Parathyroid adenoma (tissue), 2 donors: ENCODE measurements around the gene HBS1L.

Source experiments
- H2AFZ ChIP-seq: fragments of 300-600 bp; sonication (generic); one replicate; pipeline ENCODE4 v1.7.0; 2017; ENCODE audit warnings: antibody characterized with exemption, mild to moderate bottlenecking
- H3K27ac ChIP-seq: fragments of 300-600 bp; sonication (generic); one replicate; pipeline ENCODE4 v1.7.0; 2017
- H3K27me3 ChIP-seq: fragments of 300-600 bp; sonication (generic); one replicate; pipeline ENCODE4 v1.7.0; 2017; ENCODE audit warnings: low read length; ENCODE audit not compliant: control insufficient read depth, insufficient read depth
- H3K36me3 ChIP-seq: fragments of 300-600 bp; sonication (generic); one replicate; pipeline ENCODE4 v1.7.0; 2017; ENCODE audit warnings: low read length; ENCODE audit not compliant: control insufficient read depth, insufficient read depth
- H3K4me1 ChIP-seq: fragments of 300-600 bp; sonication (generic); one replicate; pipeline ENCODE4 v1.7.0; 2017; ENCODE audit warnings: control low read depth
- H3K4me2 ChIP-seq: fragments of 300-600 bp; sonication (generic); one replicate; pipeline ENCODE4 v1.7.0; 2017; ENCODE audit warnings: low read length
- H3K4me3 ChIP-seq: fragments of 300-600 bp; sonication (generic); one replicate; pipeline ENCODE4 v1.7.0; 2017; ENCODE audit warnings: low read depth, low read length
- H3K79me2 ChIP-seq: fragments of 300-600 bp; sonication (generic); one replicate; pipeline ENCODE4 v1.7.0; 2017; ENCODE audit warnings: control low read depth
- H3K9ac ChIP-seq: fragments of 300-600 bp; sonication (generic); one replicate; pipeline ENCODE4 v1.7.0; 2017; ENCODE audit warnings: mild to moderate bottlenecking
- H3K9me3 ChIP-seq: fragments of 300-600 bp; sonication (generic); one replicate; pipeline ENCODE4 v1.7.0; 2017; ENCODE audit warnings: low read length; ENCODE audit not compliant: control insufficient read depth
- TF ChIP-seq, protein P1 (sequence below): fragments of 300-600 bp; sonication (generic); IDR thresholded peaks from one replicate; pipeline ENCODE4 v1.7.0; 2017; ENCODE audit warnings: antibody characterized with exemption, mild to moderate bottlenecking
- donor health status: primary hyperparathyroidism.

HBS1L gene

DNA sequence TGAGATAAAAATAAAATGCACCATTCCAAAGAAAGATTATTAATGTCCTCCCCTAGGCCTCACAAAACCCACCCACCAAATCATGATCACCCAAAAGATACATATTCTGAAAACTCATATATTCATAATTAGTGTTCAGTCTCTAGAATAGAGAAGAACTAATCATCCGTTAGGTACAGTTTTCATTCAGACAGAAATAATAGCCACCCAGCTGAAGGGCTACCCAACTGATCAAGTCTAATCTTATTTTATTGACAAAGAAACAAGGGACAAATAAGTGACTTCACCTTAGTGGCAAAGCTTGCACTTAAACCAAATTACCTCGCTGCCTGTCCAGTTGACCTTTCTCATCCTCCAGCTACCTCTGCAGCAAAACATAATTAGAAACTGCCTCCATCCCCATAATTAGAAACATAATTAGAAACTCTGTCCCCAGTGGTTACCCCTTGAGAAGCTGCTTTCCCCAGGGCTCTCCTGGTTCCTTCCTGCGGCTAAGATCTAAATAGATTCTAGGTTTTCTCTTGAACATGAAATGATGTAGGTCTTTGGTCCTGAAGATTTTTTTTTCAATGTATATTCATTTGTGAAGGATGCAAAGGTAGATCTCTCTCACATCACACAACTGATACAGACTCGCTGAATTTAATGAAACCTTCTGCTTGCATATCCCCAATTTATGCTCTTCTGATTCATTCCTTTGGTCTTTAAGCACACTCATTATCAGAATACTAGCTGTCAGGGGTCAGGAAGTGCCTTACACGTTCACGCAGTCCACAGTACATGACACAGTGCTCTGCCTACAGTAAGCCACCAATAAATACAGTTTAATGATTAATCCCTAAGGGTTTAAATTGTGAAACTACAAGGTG is 46.3 kb downstream of the HBS1L start:
- Histone ChIP-seq H3K4me1 (no peaks in the 10 kb centered on the region), H2AFZ (no peak overlapping the region), H3K27ac (no peak overlapping the region), H3K4me3 (no peak overlapping the region), H3K9me3 (no peaks in the 10 kb centered on the region), H3K4me2 (no peak overlapping the region), H3K27me3 (no peaks in the 10 kb centered on the region), H3K36me3 (no peaks in the 10 kb centered on the region), H3K9ac (no peak overlapping the region), H3K79me2 (no peaks in the 10 kb centered on the region)
- TF ChIP-seq, protein P1, sequence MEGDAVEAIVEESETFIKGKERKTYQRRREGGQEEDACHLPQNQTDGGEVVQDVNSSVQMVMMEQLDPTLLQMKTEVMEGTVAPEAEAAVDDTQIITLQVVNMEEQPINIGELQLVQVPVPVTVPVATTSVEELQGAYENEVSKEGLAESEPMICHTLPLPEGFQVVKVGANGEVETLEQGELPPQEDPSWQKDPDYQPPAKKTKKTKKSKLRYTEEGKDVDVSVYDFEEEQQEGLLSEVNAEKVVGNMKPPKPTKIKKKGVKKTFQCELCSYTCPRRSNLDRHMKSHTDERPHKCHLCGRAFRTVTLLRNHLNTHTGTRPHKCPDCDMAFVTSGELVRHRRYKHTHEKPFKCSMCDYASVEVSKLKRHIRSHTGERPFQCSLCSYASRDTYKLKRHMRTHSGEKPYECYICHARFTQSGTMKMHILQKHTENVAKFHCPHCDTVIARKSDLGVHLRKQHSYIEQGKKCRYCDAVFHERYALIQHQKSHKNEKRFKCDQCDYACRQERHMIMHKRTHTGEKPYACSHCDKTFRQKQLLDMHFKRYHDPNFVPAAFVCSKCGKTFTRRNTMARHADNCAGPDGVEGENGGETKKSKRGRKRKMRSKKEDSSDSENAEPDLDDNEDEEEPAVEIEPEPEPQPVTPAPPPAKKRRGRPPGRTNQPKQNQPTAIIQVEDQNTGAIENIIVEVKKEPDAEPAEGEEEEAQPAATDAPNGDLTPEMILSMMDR, result no peak

DNA sequence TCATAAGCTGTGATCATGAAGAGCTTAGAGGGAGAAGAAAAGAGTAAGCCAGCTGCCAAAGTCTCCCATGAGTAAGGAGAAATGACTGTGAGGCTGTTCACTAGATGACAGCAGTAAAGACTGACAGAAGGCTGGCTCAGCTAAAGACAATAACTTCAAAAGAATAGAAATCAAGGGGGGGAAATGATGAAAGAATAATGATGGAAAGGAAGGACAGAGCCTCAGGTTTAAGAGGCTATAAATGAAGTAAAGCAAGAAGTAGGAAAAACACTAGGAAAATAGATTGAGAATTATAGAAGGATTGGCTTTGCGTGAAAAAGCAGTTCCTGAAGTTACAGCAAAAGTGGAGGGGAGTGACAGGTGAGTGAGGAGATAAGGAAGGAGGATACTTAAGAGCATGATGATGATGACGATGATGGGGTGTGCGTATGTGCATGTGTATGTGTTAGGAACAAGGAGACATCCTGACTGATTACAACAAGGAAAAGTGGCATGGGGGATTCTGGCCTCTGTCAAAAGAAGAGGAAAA is 48.2 kb downstream of the HBS1L start:
- no peaks in the 10 kb centered on the region for H3K79me2 ChIP-seq
- no peaks in the 10 kb centered on the region for H3K27me3 ChIP-seq
- H3K9me3 ChIP-seq, result no peaks in the 10 kb centered on the region
- H3K4me2 ChIP-seq, result no peak overlapping the region
- H3K27ac ChIP-seq, result no peak overlapping the region
- H3K36me3 ChIP-seq, result no peaks in the 10 kb centered on the region
- H3K9ac ChIP-seq, result no peak overlapping the region
- TF ChIP-seq, protein P1, result no peak
- H3K4me3 ChIP-seq, result no peak overlapping the region
- no peaks in the 10 kb centered on the region for H3K4me1 ChIP-seq
- no peak overlapping the region for H2AFZ ChIP-seq

DNA sequence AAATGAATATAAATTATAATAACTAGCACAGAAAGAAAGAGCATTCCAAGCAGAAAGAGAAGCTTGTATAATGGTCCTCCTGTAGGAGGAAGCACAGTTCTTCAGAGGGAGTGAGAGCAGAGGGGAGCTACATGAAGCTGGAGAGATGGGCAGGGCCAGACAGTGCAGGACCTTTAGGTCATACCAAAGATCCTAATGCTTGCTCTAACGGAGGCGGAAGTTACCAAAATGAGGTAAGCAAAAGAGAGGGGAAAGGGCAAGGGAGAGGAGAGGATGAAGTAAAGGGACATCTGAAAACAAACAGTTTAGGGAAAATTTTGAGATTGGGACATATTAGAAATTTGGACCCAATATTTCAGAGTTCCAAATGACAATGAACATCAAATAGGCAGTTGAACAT is 50.2 kb downstream of the HBS1L start:
- Histone ChIP-seq H2AFZ (no peak overlapping the region), H3K27me3 (no peaks in the 10 kb centered on the region), H3K79me2 (no peaks in the 10 kb centered on the region), H3K9me3 (no peaks in the 10 kb centered on the region), H3K4me1 (no peaks in the 10 kb centered on the region), H3K27ac (no peak overlapping the region), H3K9ac (no peak overlapping the region), H3K4me3 (no peak overlapping the region), H3K4me2 (no peak overlapping the region), H3K36me3 (no peaks in the 10 kb centered on the region)
- TF ChIP-seq, protein P1, result no peak

DNA sequence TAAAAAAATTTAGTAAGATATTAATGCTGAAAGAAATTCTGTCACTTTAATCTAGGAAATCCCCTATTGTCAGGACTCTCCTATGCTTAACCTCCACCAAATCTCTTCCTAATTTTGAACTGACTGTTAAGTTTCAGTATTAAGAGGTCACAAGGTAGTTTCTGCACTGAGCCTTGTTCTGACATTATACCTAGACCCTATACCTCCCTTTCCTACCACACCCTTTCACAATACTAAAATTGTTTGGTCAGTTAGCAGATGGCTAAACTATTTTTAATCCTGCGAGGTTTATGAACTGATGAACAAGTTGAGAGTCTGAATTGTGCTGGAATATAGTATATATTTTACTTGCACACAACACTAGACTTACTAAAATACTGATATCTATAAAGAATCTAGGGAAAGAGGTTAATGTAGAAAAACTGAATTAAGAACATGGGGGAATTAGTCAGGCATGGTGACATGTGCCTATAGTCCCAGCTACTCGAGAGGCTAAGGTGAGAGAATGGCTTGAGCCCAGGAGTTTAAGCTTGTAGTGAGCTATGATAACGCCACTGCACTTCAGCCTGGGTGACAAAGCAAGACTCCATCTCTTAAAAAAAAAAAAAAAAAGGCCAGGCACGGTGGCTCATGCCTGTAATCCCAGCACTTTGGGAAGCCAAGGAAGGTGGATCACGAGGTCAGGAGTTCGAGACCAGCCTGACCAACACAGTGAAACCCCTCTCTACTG is 51.5 kb downstream of the HBS1L start:
- Histone ChIP-seq H3K27ac (no peak overlapping the region), H3K36me3 (no peaks in the 10 kb centered on the region), H3K4me1 (no peaks in the 10 kb centered on the region), H3K79me2 (no peaks in the 10 kb centered on the region), H3K4me2 (no peak overlapping the region), H2AFZ (no peak overlapping the region), H3K27me3 (no peaks in the 10 kb centered on the region), H3K9me3 (no peaks in the 10 kb centered on the region), H3K4me3 (no peak overlapping the region), H3K9ac (no peak overlapping the region)
- TF ChIP-seq, protein P1, result no peak
